ENCODE results near the gene DCLK1. TPM values are rescaled to one million over a fixed set of nuclear protein-coding genes. Genes with fewer than 3 reads are reported as not detected.

The DCLK1 gene
- total and polyA plus RNA-seq, 10 of the 15 experiments (the other 5 are each of a cell fraction or from before 2014, with no cell fraction given): not detected

- no peak for TF ChIP-seq SMAD1 (IDR thresholded peaks at IDR 0.05; ENCODE audit: low read depth, partially characterized antibody)
- no peak for TF ChIP-seq EZH2 (IDR thresholded peaks at IDR 0.05; ENCODE audit: borderline replicate concordance, control insufficient read depth, low read depth, low read length)
- no peak for TF ChIP-seq HSF1 (IDR thresholded peaks at IDR 0.05; ENCODE audit: low read depth, low read length)
These were observed 47.1 kb downstream of the DCLK1 start (continued) for GRCh38 chr13:36084131-36084530.

GRCh38 chr13:36082806-36083205, 48.4 kb downstream of the DCLK1 start:
- H3K4me1 ChIP-seq (ENCODE audit: control insufficient read depth, insufficient read depth, low read length): no peaks in the 10 kb centered on the region
- H3K27me3 ChIP-seq (replicated peaks in 1 of 2; ENCODE audit: control insufficient read depth in 2 of 2, insufficient read depth in 2 of 2, low read length in 1 of 2): no peaks in the 10 kb centered on the region
- CTCF ChIA-PET: no interaction called here
- no peaks in the 10 kb centered on the region for H4K20me1 ChIP-seq (ENCODE audit: control insufficient read depth, insufficient read depth)
- no peak for TF ChIP-seq YY1 (IDR thresholded peaks at IDR 0.05; ENCODE audit: low read depth, low read length)
- no peak for TF ChIP-seq MAX (IDR thresholded peaks at IDR 0.05; ENCODE audit: low read depth, low read length)
- TF ChIP-seq TAF1 (IDR thresholded peaks at IDR 0.05; ENCODE audit: borderline replicate concordance, low read depth, low read length): no peak
- TF ChIP-seq GATAD2B (conservative IDR thresholded peaks at IDR 0.05; ENCODE audit: low read depth): no peak
- TF ChIP-seq KAT2A (conservative IDR thresholded peaks at IDR 0.05; ENCODE audit: control insufficient read depth, low read depth, low read length): no peak
- TF ChIP-seq IRF3 (IDR thresholded peaks at IDR 0.05): no peak
- no peak for TF ChIP-seq PRDM15 (CRISPR knock-in tag; IDR thresholded peaks at IDR 0.05)
- TF ChIP-seq HDGF (IDR thresholded peaks at IDR 0.05): no peak
- in situ Hi-C loops (cut with MboI): no loop called here
- no peaks in the 10 kb centered on the region for H3K36me3 ChIP-seq (ENCODE audit: control insufficient read depth in 2 of 2, insufficient read depth in 2 of 2, low read length in 1 of 2)
- POLR2A ChIA-PET: no interaction called here
- H3K9ac ChIP-seq (ENCODE audit: control insufficient read depth, insufficient read depth, low read length): no peak overlapping the region
- H3K27ac ChIP-seq (ENCODE audit: control insufficient read depth, insufficient read depth): no peak overlapping the region
- DNase-seq (ENCODE audit: low read depth, low spot score): no peak
- SMC1A ChIA-PET (ENCODE audit: uncharacterized antibody, unreplicated experiment): no interaction called here
- H2AFZ ChIP-seq (ENCODE audit: control insufficient read depth, low read depth, low read length): no peak overlapping the region
- BruUV-seq (replicated peaks): no TSS peak
- no peak overlapping the region for H3K4me3 ChIP-seq
- H3K9me3 ChIP-seq (replicated peaks; ENCODE audit: control insufficient read depth, insufficient read depth, low read length): no peaks in the 10 kb centered on the region
- no peak for FAIRE-seq
- H3K79me2 ChIP-seq (ENCODE audit: control insufficient read depth, insufficient read depth, low read length): no peaks in the 10 kb centered on the region
- no peak overlapping the region for H3K4me2 ChIP-seq (ENCODE audit: control insufficient read depth, insufficient read depth)
- ATAC-seq: no peak
- RAD21 ChIA-PET (ENCODE audit: unreplicated experiment): no interaction called here
- 0% methylated on average over 2 of the region's 2 CpGs for WGBS (ENCODE audit: insufficient coverage, insufficient replicate concordance, low lambda C conversion rate, missing lambda C conversion rate)
- intact Hi-C loops (cut with micrococcal nuclease; ENCODE audit: unreplicated experiment): no loop called here
